HepG2 (cell line): ENCODE data around the gene HPD. TPM values are rescaled to one million over a fixed set of nuclear protein-coding genes. Genes with fewer than 3 reads are reported as not detected.

Source experiments
- ADNP ChIP-seq: sonication (generic); formaldehyde crosslinking; IDR thresholded peaks from 2 replicates; pipeline ENCODE4 v1.4.0; 2020; ENCODE audit warnings: missing genetic modification reagents
- ATF7-NPFF ChIP-seq: sonication (generic); formaldehyde crosslinking; IDR thresholded peaks from 2 replicates; pipeline ENCODE4 v1.8.1; 2023; ENCODE audit warnings: mild to moderate bottlenecking, low read depth, missing genetic modification reagents, moderate library complexity
- DMTF1 ChIP-seq: sonication (generic); formaldehyde crosslinking; IDR thresholded peaks from 2 replicates; pipeline ENCODE4 v1.4.0; 2020; ENCODE audit warnings: mild to moderate bottlenecking, missing genetic modification reagents
- ETV6 ChIP-seq: sonication (generic); formaldehyde crosslinking; conservative IDR thresholded peaks from 2 replicates; pipeline ENCODE4 v1.4.0; 2020; ENCODE audit warnings: missing genetic modification reagents
- FOXP1 ChIP-seq, 2 experiments: fragments of 450-650 bp in 1 of 2; IDR thresholded peaks; 2 replicates each; pipeline ENCODE4 v1.6.1; 2017 to 2018; ENCODE audit warnings: antibody characterized with exemption in 1 of 2
- HIVEP1 ChIP-seq: sonication (generic); formaldehyde crosslinking; IDR thresholded peaks from 2 replicates; pipeline ENCODE4 v1.4.0; 2020; ENCODE audit warnings: mild to moderate bottlenecking, missing genetic modification reagents
- KAT7 ChIP-seq: IDR thresholded peaks from 2 replicates; pipeline ENCODE4 v1.6.1; 2018; ENCODE audit warnings: borderline replicate concordance, missing compliant biosample characterization
- KLF16 ChIP-seq, 2 experiments: sonication (generic) in 1 of 2; formaldehyde crosslinking in 1 of 2; IDR thresholded peaks; 2 replicates each; pipeline versions ENCODE4 v1.6.1 to v1.8.0; 2016 to 2023; ENCODE audit warnings: missing genetic modification reagents in 2 of 2, missing compliant biosample characterization in 1 of 2
- MTF2 ChIP-seq: sonication (generic); formaldehyde crosslinking; IDR thresholded peaks from 2 replicates; pipeline ENCODE4 v1.5.0; 2020; ENCODE audit warnings: missing genetic modification reagents, borderline replicate concordance
- NR1H2 ChIP-seq: sonication (generic); formaldehyde crosslinking; IDR thresholded peaks from 2 replicates; pipeline ENCODE4 v1.8.1; 2022; ENCODE audit warnings: low read depth, missing genetic modification reagents, borderline replicate concordance
- PPARG ChIP-seq: conservative IDR thresholded peaks from 2 replicates; pipeline ENCODE4 v1.6.1; 2016; ENCODE audit warnings: missing biosample characterization, missing genetic modification reagents
- SAFB2 ChIP-seq: sonication (generic); formaldehyde crosslinking; IDR thresholded peaks from 2 replicates; pipeline ENCODE4 v1.5.1; 2020; ENCODE audit warnings: missing genetic modification reagents, low read depth, mild to moderate bottlenecking, borderline replicate concordance
- SMARCC2 ChIP-seq: fragments of 450-650 bp; IDR thresholded peaks from 2 replicates; pipeline ENCODE4 v1.6.1; 2017; ENCODE audit warnings: antibody characterized with exemption, mild to moderate bottlenecking
- ZFP41 ChIP-seq: sonication (generic); formaldehyde crosslinking; IDR thresholded peaks from 2 replicates; pipeline ENCODE4 v1.4.0; 2020; ENCODE audit warnings: mild to moderate bottlenecking, missing genetic modification reagents, borderline replicate concordance
- ZNF235 ChIP-seq: sonication (generic); formaldehyde crosslinking; IDR thresholded peaks from 2 replicates; pipeline ENCODE4 v1.8.1; 2023; ENCODE audit warnings: mild to moderate bottlenecking, missing genetic modification reagents, borderline replicate concordance
- ZNF24 ChIP-seq: fragments of 450-650 bp; IDR thresholded peaks from 2 replicates; pipeline ENCODE4 v1.6.1; 2017; ENCODE audit warnings: antibody characterized with exemption, mild to moderate bottlenecking
- ZNF564 ChIP-seq: sonication (generic); formaldehyde crosslinking; IDR thresholded peaks from 2 replicates; pipeline ENCODE4 v1.8.1; 2023; ENCODE audit warnings: mild to moderate bottlenecking, missing genetic modification reagents
- ZNF614 ChIP-seq: IDR thresholded peaks from 2 replicates; pipeline ENCODE4 v1.6.1; 2018; ENCODE audit warnings: missing biosample characterization, missing genetic modification reagents, inconsistent platforms, borderline replicate concordance
- ZNF772 ChIP-seq: sonication (generic); formaldehyde crosslinking; IDR thresholded peaks from 2 replicates; pipeline ENCODE4 v1.5.0; 2020; ENCODE audit warnings: mild to moderate bottlenecking, missing genetic modification reagents
- polyA plus RNA-seq, 8 experiments: library from polyadenylated mRNA; depleted of rRNA in 3 of 8; stranded (reverse) in 7 of 8; unstranded in 1 of 8; fragments of >200 nt; fragmentation: Illumina TruSeq in 4 of 8; extraction: Trizol in 4 of 8; gene quantifications; 2 replicates each; pipeline versions ENCODE4 v1.2.1 to v1.2.3, GENCODE V29; 2011 to 2016; ENCODE audit warnings: low read depth in 4 of 8, missing spikeins in 1 of 8, mixed read lengths in 1 of 8; ENCODE audit not compliant: insufficient read depth in 1 of 8
- total RNA-seq, 5 experiments: library from RNA; depleted of rRNA; stranded (reverse); fragments of >200 nt; fragmentation: Illumina TruSeq; extraction: Trizol; gene quantifications; 2 replicates each; pipeline ENCODE4 v1.2.3, GENCODE V29; 2016; ENCODE audit warnings: low read depth in 1 of 5
- TF ChIP-seq, protein P1 (sequence below): sonication (generic); formaldehyde crosslinking; IDR thresholded peaks from 2 replicates; pipeline ENCODE4 v1.9.0; 2021; ENCODE audit warnings: missing genetic modification reagents, borderline replicate concordance
- TF ChIP-seq, protein P2 (sequence below): sonication (generic); formaldehyde crosslinking; IDR thresholded peaks from 2 replicates; pipeline ENCODE4 v1.5.0; 2020; ENCODE audit warnings: mild to moderate bottlenecking, missing genetic modification reagents

HPD gene
- total and polyA plus RNA-seq, 2 of the 13 experiments (the other 11 are each of a cell fraction or from before 2014, with no cell fraction given), result 120 to 195 TPM

DNA sequence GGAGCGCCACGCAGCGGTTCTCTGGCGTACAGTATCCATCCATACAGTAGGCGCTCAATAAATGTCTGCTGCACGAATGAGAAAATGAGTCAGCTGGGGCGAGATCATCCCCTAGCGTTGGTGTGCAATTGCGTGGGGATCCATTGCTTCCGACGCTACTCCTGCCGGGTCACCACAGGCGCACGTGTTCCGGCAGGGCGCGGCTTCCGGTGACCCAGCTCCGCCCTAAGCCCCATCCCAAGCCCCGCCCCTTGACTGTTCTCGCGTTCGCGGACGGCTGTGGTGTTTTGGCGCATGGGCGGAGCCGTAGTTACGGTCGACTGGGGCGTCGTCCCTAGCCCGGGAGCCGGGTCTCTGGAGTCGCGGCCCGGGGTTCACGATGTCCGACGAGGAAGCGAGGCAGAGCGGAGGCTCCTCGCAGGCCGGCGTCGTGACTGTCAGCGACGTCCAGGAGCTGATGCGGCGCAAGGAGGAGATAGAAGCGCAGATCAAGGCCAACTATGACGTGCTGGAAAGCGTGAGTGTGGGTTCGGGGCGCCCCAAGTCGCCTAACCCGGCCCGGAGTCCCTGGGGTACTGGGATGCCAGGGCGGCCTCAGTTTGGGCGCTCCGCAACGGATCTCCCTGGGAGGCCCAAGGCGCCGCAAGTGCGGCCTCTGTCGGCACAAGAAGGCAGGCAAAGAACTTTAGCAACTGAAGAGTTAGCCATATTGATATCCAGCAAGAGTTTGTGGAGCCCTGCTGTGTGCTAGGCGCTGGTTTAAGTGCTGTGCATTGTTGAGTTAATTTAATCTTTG lies 30.0 kb upstream of the HPD start, which contains the start of gene PSMD9 (continued):
- peak; percentile 96 for TF ChIP-seq SAFB2
- TF ChIP-seq, protein P1, sequence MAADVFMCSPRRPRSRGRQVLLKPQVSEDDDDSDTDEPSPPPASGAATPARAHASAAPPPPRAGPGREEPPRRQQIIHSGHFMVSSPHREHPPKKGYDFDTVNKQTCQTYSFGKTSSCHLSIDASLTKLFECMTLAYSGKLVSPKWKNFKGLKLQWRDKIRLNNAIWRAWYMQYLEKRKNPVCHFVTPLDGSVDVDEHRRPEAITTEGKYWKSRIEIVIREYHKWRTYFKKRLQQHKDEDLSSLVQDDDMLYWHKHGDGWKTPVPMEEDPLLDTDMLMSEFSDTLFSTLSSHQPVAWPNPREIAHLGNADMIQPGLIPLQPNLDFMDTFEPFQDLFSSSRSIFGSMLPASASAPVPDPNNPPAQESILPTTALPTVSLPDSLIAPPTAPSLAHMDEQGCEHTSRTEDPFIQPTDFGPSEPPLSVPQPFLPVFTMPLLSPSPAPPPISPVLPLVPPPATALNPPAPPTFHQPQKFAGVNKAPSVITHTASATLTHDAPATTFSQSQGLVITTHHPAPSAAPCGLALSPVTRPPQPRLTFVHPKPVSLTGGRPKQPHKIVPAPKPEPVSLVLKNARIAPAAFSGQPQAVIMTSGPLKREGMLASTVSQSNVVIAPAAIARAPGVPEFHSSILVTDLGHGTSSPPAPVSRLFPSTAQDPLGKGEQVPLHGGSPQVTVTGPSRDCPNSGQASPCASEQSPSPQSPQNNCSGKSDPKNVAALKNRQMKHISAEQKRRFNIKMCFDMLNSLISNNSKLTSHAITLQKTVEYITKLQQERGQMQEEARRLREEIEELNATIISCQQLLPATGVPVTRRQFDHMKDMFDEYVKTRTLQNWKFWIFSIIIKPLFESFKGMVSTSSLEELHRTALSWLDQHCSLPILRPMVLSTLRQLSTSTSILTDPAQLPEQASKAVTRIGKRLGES (CRISPR knock-in tag), result no peak
- TF ChIP-seq SMARCC2, result no peak
- peak; percentile 86 for TF ChIP-seq KAT7
- TF ChIP-seq ZNF235 (CRISPR knock-in tag), result peak; percentile 91; the same call in 1 of the 2 replicates
- TF ChIP-seq PPARG (CRISPR knock-in tag), result peak; percentile 41; the same call in 1 of the 2 replicates
- peak; percentile 92 for TF ChIP-seq ZNF772 (CRISPR knock-in tag)
- TF ChIP-seq NR1H2 (CRISPR knock-in tag), result no peak; the same call in 1 of the 2 replicates
- peak; percentile 95 for TF ChIP-seq ATF7-NPFF (CRISPR knock-in tag)
- TF ChIP-seq DMTF1 (CRISPR knock-in tag), result no peak
- 0 out of 2 replicates have a peak, but pooled peaks have one; percentile 35 for TF ChIP-seq MTF2
- no peak; the same call in 1 of the 2 replicates for TF ChIP-seq ZFP41
- TF ChIP-seq ADNP (CRISPR knock-in tag), result peak; percentile 96
- peak in 1 of 2 experiments; percentile 98; a peak in 2 of 4 replicates for TF ChIP-seq KLF16 (CRISPR knock-in tag; IDR thresholded peaks at IDR 0.05)
- TF ChIP-seq ZNF614 (CRISPR knock-in tag), result no peak; the same call in 1 of the 2 replicates
- no peak for TF ChIP-seq ZNF24
- TF ChIP-seq ZNF564 (CRISPR knock-in tag), result peak; percentile 38; the same call in 1 of the 2 replicates
- no peak for TF ChIP-seq ETV6 (CRISPR knock-in tag)
- no peak for TF ChIP-seq FOXP1 (IDR thresholded peaks at IDR 0.05)
- 0 out of 2 replicates have a peak, but pooled peaks have one; percentile 41 for TF ChIP-seq FOXP1 (CRISPR knock-in tag; IDR thresholded peaks at IDR 0.05)
- TF ChIP-seq HIVEP1 (CRISPR knock-in tag), result peak; percentile 90; the same call in 1 of the 2 replicates
- TF ChIP-seq, protein P2, sequence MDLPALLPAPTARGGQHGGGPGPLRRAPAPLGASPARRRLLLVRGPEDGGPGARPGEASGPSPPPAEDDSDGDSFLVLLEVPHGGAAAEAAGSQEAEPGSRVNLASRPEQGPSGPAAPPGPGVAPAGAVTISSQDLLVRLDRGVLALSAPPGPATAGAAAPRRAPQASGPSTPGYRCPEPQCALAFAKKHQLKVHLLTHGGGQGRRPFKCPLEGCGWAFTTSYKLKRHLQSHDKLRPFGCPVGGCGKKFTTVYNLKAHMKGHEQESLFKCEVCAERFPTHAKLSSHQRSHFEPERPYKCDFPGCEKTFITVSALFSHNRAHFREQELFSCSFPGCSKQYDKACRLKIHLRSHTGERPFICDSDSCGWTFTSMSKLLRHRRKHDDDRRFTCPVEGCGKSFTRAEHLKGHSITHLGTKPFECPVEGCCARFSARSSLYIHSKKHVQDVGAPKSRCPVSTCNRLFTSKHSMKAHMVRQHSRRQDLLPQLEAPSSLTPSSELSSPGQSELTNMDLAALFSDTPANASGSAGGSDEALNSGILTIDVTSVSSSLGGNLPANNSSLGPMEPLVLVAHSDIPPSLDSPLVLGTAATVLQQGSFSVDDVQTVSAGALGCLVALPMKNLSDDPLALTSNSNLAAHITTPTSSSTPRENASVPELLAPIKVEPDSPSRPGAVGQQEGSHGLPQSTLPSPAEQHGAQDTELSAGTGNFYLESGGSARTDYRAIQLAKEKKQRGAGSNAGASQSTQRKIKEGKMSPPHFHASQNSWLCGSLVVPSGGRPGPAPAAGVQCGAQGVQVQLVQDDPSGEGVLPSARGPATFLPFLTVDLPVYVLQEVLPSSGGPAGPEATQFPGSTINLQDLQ (CRISPR knock-in tag), result 0 out of 2 replicates have a peak, but pooled peaks have one; percentile 62
